Activated T-cell treated with anti-CD3 and anti-CD28 coated beads, Interleukin-2, amount 50 U/mL, for 4 hours (primary cell): ENCODE data around the gene PPP2R3A. TPM values are rescaled to one million over a fixed set of nuclear protein-coding genes. Genes with fewer than 3 reads are reported as not detected.
"Not testable (repeated sequence)": the region's sequence is repeated elsewhere in the genome, so short reads cannot be mapped to it uniquely, and the experiment has no call there.

Source experiments
- ATAC-seq, 2 donors: fragments of 200-7000 bp; cut with Tn5 transposase; one replicate each; pipeline ENCODE4 v1.10.0; 2021
- DNase-seq: peaks from one replicate; pipeline ENCODE4 v3.0.0-alpha.2; 2020
- H3K27me3 Mint-ChIP-seq: one replicate; pipeline ENCODE4 v1.8.0; 2021; ENCODE audit warnings: low read depth, mixed read lengths
- H3K36me3 Mint-ChIP-seq: one replicate; pipeline ENCODE4 v1.8.0; 2022; ENCODE audit warnings: mixed read lengths; ENCODE audit not compliant: insufficient read depth
- H3K4me1 Mint-ChIP-seq: one replicate; pipeline ENCODE4 v1.8.0; 2021; ENCODE audit warnings: low read depth, mixed read lengths
- H3K4me3 Mint-ChIP-seq: one replicate; pipeline ENCODE4 v1.8.0; 2021; ENCODE audit warnings: mild to moderate bottlenecking, moderate library complexity, mixed read lengths
- H3K9me3 Mint-ChIP-seq: one replicate; pipeline ENCODE4 v1.8.0; 2021; ENCODE audit warnings: mixed read lengths
- total RNA-seq, 3 donors: library from RNA; stranded (reverse); gene quantifications; one replicate each; pipeline ENCODE4 v1.2.1, GENCODE V29; 2021

The PPP2R3A gene
- total RNA-seq, 3 donors from 2014 or later, result 0.03 to 0.46 (median 0.42) TPM

- Mint-ChIP-seq H3K36me3 (peaks cover 8% of the 10 kb centered on the region), H3K4me3 (peak overlapping the region; percentile 46), H3K27me3 (no peaks in the 10 kb centered on the region), H3K9me3 (no peaks in the 10 kb centered on the region), H3K4me1 (peaks cover 95% of the 10 kb centered on the region)
- DNase-seq (no peak), ATAC-seq (no peak)
Observed at GRCh38 chr3:136187868-136188267, 222.3 kb downstream of the PPP2R3A start.

- no peak for ATAC-seq
- peaks cover 8% of the 10 kb centered on the region for H3K36me3 Mint-ChIP-seq
- H3K9me3 Mint-ChIP-seq, result no peaks in the 10 kb centered on the region
- no peak for DNase-seq
- H3K4me1 Mint-ChIP-seq, result peaks cover 89% of the 10 kb centered on the region
- no peaks in the 10 kb centered on the region for H3K27me3 Mint-ChIP-seq
- peak overlapping the region; percentile 15 for H3K4me3 Mint-ChIP-seq
Observed at GRCh38 chr3:136189043-136189442, 223.5 kb downstream of the PPP2R3A start.

GRCh38 chr3:136189859-136190617 is 224.5 kb downstream of the PPP2R3A start:
- ATAC-seq (no peak), DNase-seq (no peak)
- H3K27me3 Mint-ChIP-seq, result no peaks in the 10 kb centered on the region
- H3K4me3 Mint-ChIP-seq, result peak overlapping the region; percentile 99
- peaks cover 14% of the 10 kb centered on the region for H3K36me3 Mint-ChIP-seq
- H3K4me1 Mint-ChIP-seq, result peaks cover 82% of the 10 kb centered on the region
- H3K9me3 Mint-ChIP-seq, result no peaks in the 10 kb centered on the region

- not testable (repeated sequence) for H3K9me3 Mint-ChIP-seq, DNase-seq, H3K27me3 Mint-ChIP-seq, ATAC-seq
- Mint-ChIP-seq H3K36me3 (peaks cover 14% of the 10 kb centered on the region), H3K4me1 (peaks cover 66% of the 10 kb centered on the region), H3K4me3 (peak overlapping the region; percentile 99)
Observed at GRCh38 chr3:136192195-136192594, 226.7 kb downstream of the PPP2R3A start.

GRCh38 chr3:136192831-136193230 is 227.3 kb downstream of the PPP2R3A start:
- Mint-ChIP-seq H3K27me3 (peaks cover 2% of the 10 kb centered on the region), H3K36me3 (peaks cover 14% of the 10 kb centered on the region), H3K4me1 (peaks cover 67% of the 10 kb centered on the region), H3K9me3 (no peaks in the 10 kb centered on the region), H3K4me3 (peak overlapping the region; percentile 99)
- DNase-seq (no peak), ATAC-seq (no peak)

GRCh38 chr3:136193278-136194054 is 227.9 kb downstream of the PPP2R3A start:
- H3K4me1 Mint-ChIP-seq, result peaks cover 63% of the 10 kb centered on the region
- peaks cover 2% of the 10 kb centered on the region for H3K27me3 Mint-ChIP-seq
- peaks cover 14% of the 10 kb centered on the region for H3K36me3 Mint-ChIP-seq
- H3K9me3 Mint-ChIP-seq, result no peaks in the 10 kb centered on the region
- DNase-seq (no peak), ATAC-seq (no peak)
- peak overlapping the region; percentile 99 for H3K4me3 Mint-ChIP-seq

GRCh38 chr3:136194409-136195257 is 229.1 kb downstream of the PPP2R3A start:
- H3K27me3 Mint-ChIP-seq, result peaks cover 2% of the 10 kb centered on the region
- DNase-seq, result peak; percentile 54
- H3K4me1 Mint-ChIP-seq, result peaks cover 52% of the 10 kb centered on the region
- H3K4me3 Mint-ChIP-seq, result peak overlapping the region; percentile 99
- peaks cover 14% of the 10 kb centered on the region for H3K36me3 Mint-ChIP-seq
- peak in 1 of 2 donors; percentile 1 for ATAC-seq
- no peaks in the 10 kb centered on the region for H3K9me3 Mint-ChIP-seq

GRCh38 chr3:136195258-136196063 is 229.9 kb downstream of the PPP2R3A start:
- no peaks in the 10 kb centered on the region for H3K9me3 Mint-ChIP-seq
- peak; percentile 41 to 48 for ATAC-seq
- H3K27me3 Mint-ChIP-seq, result peaks cover 2% of the 10 kb centered on the region
- H3K4me1 Mint-ChIP-seq, result peaks cover 43% of the 10 kb centered on the region
- DNase-seq, result peak; percentile 63
- peaks cover 14% of the 10 kb centered on the region for H3K36me3 Mint-ChIP-seq
- H3K4me3 Mint-ChIP-seq, result peak overlapping the region; percentile 99

GRCh38 chr3:136196064-136196400 is 230.5 kb downstream of the PPP2R3A start, which contains the start of gene MSL2:
Gene MSL2 (minus strand): TSS chr3:136196335. CDS start chr3:136195113, 1,222 bp downstream.
- Mint-ChIP-seq H3K4me1 (peaks cover 38% of the 10 kb centered on the region), H3K36me3 (peaks cover 10% of the 10 kb centered on the region), H3K27me3 (peaks cover 2% of the 10 kb centered on the region), H3K9me3 (no peaks in the 10 kb centered on the region), H3K4me3 (peak within 1 kb of the TSS; percentile 99)
- ATAC-seq, result peak in 1 of 2 donors; percentile 35
- no peak for DNase-seq

- Mint-ChIP-seq H3K9me3 (no peaks in the 10 kb centered on the region), H3K4me1 (peaks cover 32% of the 10 kb centered on the region), H3K36me3 (peaks cover 10% of the 10 kb centered on the region), H3K27me3 (peaks cover 2% of the 10 kb centered on the region), H3K4me3 (peak overlapping the region; percentile 99)
- ATAC-seq (peak; percentile 73 to 77), DNase-seq (peak; percentile 100)
Observed at GRCh38 chr3:136196401-136197158, 231.1 kb downstream of the PPP2R3A start.

- Mint-ChIP-seq H3K4me3 (peak overlapping the region; percentile 99), H3K9me3 (no peaks in the 10 kb centered on the region), H3K36me3 (peaks cover 8% of the 10 kb centered on the region), H3K27me3 (peaks cover 2% of the 10 kb centered on the region), H3K4me1 (peaks cover 25% of the 10 kb centered on the region)
- DNase-seq (no peak), ATAC-seq (no peak)
Observed at GRCh38 chr3:136197159-136197793, 231.7 kb downstream of the PPP2R3A start.
